Cardiac fibroblast (primary cell): Measurements from ENCODE around the gene MED14.

ENCODE experiments used
- DNase-seq, 2 donors: peaks; one replicate each; pipeline versions ENCODE4 v3.0.0 to v3.0.0-alpha.2; 2010; ENCODE audit warnings: low read depth in 2 of 2
- H3K4me3 ChIP-seq, 2 donors: replicated peaks in 1 of 2; 1 replicate in 1 of 2; 2 replicates in 1 of 2; pipeline ENCODE4 v1.5.1; 2011; ENCODE audit warnings: low read depth in 2 of 2, low read length in 2 of 2, mild to moderate bottlenecking in 2 of 2, moderate library complexity in 1 of 2
- CTCF ChIP-seq: IDR thresholded peaks from one replicate; pipeline ENCODE4 v1.5.1; 2011; ENCODE audit warnings: low read depth, mild to moderate bottlenecking, low read length, inconsistent platforms

Gene MED14

GRCh38 chrX:40729598-40730584, 5.5 kb downstream of the MED14 start:
- no peak for DNase-seq
- no peak overlapping the region for H3K4me3 ChIP-seq
- TF ChIP-seq CTCF: no peak

- DNase-seq: no peak
These were observed 7.6 kb downstream of the MED14 start for GRCh38 chrX:40727581-40728252.

GRCh38 chrX:40727093-40727492, 8.2 kb downstream of the MED14 start:
- H3K4me3 ChIP-seq: no peak overlapping the region
- TF ChIP-seq CTCF: no peak
- no peak for DNase-seq

More at GRCh38 chrX:40727581-40728252, 7.6 kb downstream of the MED14 start:
- TF ChIP-seq CTCF: no peak
- no peak overlapping the region for H3K4me3 ChIP-seq

DNA sequence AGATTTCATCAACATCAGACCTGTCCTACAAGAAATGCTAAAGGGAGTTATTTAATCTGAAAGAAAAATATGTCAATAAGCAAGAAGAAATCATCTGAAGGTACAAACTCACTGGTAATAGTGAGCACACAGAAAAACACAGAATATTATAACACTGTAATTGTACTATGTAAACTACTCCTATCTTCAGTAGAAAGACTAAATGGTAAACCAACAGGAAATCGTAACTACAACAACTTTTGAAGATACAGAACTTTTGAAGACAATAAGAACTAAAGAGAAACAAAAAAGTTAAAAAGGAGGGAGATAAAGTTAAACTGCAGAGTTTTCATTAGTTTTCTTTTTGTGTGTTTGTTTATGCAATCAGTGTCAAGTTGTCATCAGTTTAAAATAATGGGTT, 12.4 kb downstream of the MED14 start:
- H3K4me3 ChIP-seq: no peak overlapping the region
- no peak for TF ChIP-seq CTCF
- no peak for DNase-seq

- DNase-seq: no peak
- H3K4me3 ChIP-seq: no peak overlapping the region
- no peak for TF ChIP-seq CTCF
These were observed 13.7 kb downstream of the MED14 start for GRCh38 chrX:40721489-40722106.

- DNase-seq: no peak
- H3K4me3 ChIP-seq: no peak overlapping the region
These were observed 14.6 kb downstream of the MED14 start for GRCh38 chrX:40720792-40721191.

More at GRCh38 chrX:40720792-40721191, 14.6 kb downstream of the MED14 start:
- TF ChIP-seq CTCF: no peak
